ENCODE measurements around the gene PRKCQ.

GRCh38 chr10:6470894-6471618 lies 109.0 kb downstream of the PRKCQ start:
- TF ChIP-seq EGR1 (IDR thresholded peaks at IDR 0.05; ENCODE audit: borderline replicate concordance, low read depth, low read length): no peak
- no peak for TF ChIP-seq JUND (IDR thresholded peaks at IDR 0.05; ENCODE audit: low read length)
- no peak for TF ChIP-seq CTCF (IDR thresholded peaks at IDR 0.05; ENCODE audit: control extremely low read depth in 1 of 3, insufficient read depth in 1 of 3, low read depth in 1 of 3, low read length in 3 of 3)
- no peak for TF ChIP-seq POLR2AphosphoS5 (IDR thresholded peaks at IDR 0.05; ENCODE audit: low read depth, low read length)
- TF ChIP-seq NRF1 (IDR thresholded peaks at IDR 0.05; ENCODE audit: low read depth, low read length): no peak
- TF ChIP-seq POLR2A (IDR thresholded peaks at IDR 0.05; ENCODE audit: control extremely low read depth in 1 of 2, low read depth in 2 of 2, low read length in 2 of 2): no peak
- TF ChIP-seq GABPA (IDR thresholded peaks at IDR 0.05; ENCODE audit: borderline replicate concordance, insufficient read depth, low read length): no peak
- TF ChIP-seq CBX8 (IDR thresholded peaks at IDR 0.05; ENCODE audit: borderline replicate concordance, low read depth, low read length): no peak
- TF ChIP-seq SRF (IDR thresholded peaks at IDR 0.05; ENCODE audit: low read depth, low read length): no peak
- TF ChIP-seq YY1 (IDR thresholded peaks at IDR 0.05; ENCODE audit: low read depth, low read length): no peak
- TF ChIP-seq EP300 (IDR thresholded peaks at IDR 0.05; ENCODE audit: borderline replicate concordance in 1 of 2, low read depth in 2 of 2, low read length in 2 of 2): no peak
